Muscle layer of duodenum (tissue), 2 donors: ENCODE measurements around the gene MBOAT2.

Experiments
- H3K27ac ChIP-seq: one replicate; pipeline ENCODE4 v1.7.0; 2013; ENCODE audit warnings: mild to moderate bottlenecking, low read length
- H3K27me3 ChIP-seq: one replicate; pipeline ENCODE4 v1.7.0; 2013; ENCODE audit warnings: low read depth, mild to moderate bottlenecking, control low read depth, low read length
- H3K36me3 ChIP-seq, 2 donors: one replicate each; pipeline ENCODE4 v1.7.0; 2013; ENCODE audit warnings: low read length in 2 of 2, control low read depth in 1 of 2, mild to moderate bottlenecking in 1 of 2; ENCODE audit not compliant: insufficient read depth in 2 of 2, control insufficient read depth in 1 of 2
- H3K4me1 ChIP-seq, 2 donors: one replicate each; pipeline ENCODE4 v1.7.0; 2013; ENCODE audit warnings: low read length in 2 of 2, mild to moderate bottlenecking in 2 of 2, control low read depth in 1 of 2, moderate library complexity in 1 of 2; ENCODE audit not compliant: insufficient read depth in 2 of 2, control insufficient read depth in 1 of 2
- H3K4me3 ChIP-seq, 2 donors: one replicate each; pipeline ENCODE4 v1.7.0; 2013; ENCODE audit warnings: low read length in 2 of 2, low read depth in 1 of 2, mild to moderate bottlenecking in 1 of 2
- H3K9me3 ChIP-seq, 2 donors: one replicate each; pipeline ENCODE4 v1.7.0; 2013; ENCODE audit warnings: low read length in 2 of 2, control low read depth in 1 of 2, mild to moderate bottlenecking in 1 of 2; ENCODE audit not compliant: control insufficient read depth in 1 of 2
- donor health status: healthy.

Gene MBOAT2

DNA sequence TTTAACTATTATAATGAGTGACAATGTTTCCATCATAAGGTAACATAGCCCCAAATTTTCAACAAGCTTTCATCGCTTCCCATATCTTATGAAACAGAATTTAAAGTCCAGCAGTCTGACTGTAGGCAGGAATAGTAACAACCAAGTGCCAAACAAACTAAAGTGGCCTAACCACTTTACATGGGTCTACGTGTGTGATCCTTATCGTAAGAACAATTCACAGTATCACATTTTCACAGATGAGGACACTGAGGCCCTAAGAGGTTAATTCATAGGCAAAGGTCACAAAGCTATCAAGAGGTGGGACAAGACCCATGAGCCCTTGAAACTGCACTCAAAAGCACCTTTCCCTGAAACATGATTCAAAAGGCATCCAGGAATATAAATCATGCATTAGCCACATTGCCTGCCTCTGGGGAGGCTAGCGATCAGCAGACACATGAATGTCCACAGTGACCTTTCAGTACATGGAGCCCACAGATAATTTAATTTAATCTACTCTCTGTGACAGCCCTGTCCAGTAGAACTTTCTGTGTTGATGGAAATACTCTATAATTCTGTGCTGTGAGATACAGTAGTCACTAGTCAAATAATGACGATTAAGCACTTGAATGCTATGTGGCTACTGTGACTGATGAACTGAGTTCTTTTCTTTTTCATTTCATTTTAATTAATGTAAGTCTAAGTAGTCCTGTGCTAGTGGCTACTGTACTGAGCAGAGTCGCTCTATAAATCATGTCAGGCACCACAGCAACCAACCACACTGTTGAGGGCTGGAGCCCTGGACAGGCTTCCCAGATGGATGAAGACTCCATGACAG lies 196.4 kb downstream of the MBOAT2 start:
- Histone ChIP-seq H3K27me3 (no peaks in the 10 kb centered on the region), H3K4me3 (no peak overlapping the region), H3K9me3 (no peaks in the 10 kb centered on the region), H3K36me3 (peaks cover 48 to 61% of the 10 kb centered on the region in 2 donors), H3K4me1 (no peaks in the 10 kb centered on the region), H3K27ac (no peak overlapping the region)

GRCh38 chr2:8805278-8806210 lies 197.9 kb downstream of the MBOAT2 start:
- Histone ChIP-seq H3K9me3 (no peaks in the 10 kb centered on the region), H3K4me3 (no peak overlapping the region), H3K27me3 (no peaks in the 10 kb centered on the region), H3K36me3 (peaks cover 42 to 60% of the 10 kb centered on the region in 2 donors), H3K27ac (no peak overlapping the region), H3K4me1 (no peaks in the 10 kb centered on the region)

DNA sequence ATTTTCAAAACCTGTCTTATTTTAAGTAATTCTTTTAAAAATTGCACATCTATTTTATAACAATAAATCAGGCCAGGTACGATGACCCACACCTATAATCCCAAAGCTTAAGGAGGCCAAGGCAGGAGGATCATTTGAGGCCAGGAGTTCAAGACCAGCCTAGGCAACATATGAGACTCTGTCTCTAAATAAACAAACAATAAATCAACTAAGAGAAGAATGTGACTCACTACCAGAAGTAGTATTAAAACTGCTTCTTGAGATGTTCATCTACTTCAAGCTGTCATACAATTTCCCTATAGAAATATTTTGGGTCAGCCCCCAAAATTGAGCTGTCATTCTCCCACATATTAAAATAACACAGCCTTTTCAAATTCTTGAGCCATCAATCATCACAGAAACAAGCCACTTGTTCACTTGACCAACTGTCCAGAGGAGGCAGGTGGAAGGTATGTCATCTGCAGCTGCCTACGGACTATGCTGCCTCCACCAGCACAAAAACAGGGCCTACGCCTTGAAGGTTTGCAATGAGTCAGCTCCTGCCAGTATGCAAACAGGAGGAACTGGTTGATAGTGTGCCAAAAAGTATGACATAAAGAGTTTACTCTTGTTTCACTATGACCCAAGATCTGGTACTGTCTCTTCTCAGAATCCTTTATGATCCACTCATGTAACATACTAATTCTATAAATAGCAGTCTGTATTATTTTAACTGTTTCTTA lies 199.7 kb downstream of the MBOAT2 start:
- H3K27ac ChIP-seq: no peak overlapping the region
- no peaks in the 10 kb centered on the region for H3K9me3 ChIP-seq
- no peaks in the 10 kb centered on the region for H3K4me1 ChIP-seq
- H3K36me3 ChIP-seq: peaks cover 36 to 63% of the 10 kb centered on the region in 2 donors
- H3K27me3 ChIP-seq: no peaks in the 10 kb centered on the region
- H3K4me3 ChIP-seq: no peak overlapping the region

DNA sequence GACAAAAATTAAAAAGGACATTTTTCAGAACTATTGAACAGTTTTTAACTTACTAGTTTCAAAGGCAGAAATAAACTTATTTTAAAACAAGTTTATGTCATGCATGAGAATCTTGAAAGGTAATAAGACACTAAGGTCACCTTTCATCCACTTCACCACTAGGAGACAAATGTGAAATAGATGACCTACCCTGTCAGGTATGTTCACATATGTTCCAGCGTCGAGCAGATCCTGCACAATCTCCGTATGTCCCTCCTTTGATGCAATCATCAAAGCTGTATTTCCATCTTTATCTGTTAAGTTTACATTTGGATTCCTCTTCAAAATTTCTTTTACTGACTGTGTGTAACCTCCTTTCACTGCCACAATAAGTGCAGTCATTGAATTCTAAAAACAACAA lies 200.7 kb downstream of the MBOAT2 start:
- peaks cover 46 to 72% of the 10 kb centered on the region in 2 donors for H3K36me3 ChIP-seq

More for the DNA sequence above, 200.7 kb downstream of the MBOAT2 start:
- Histone ChIP-seq H3K4me1 (no peaks in the 10 kb centered on the region), H3K4me3 (no peak overlapping the region), H3K27me3 (no peaks in the 10 kb centered on the region), H3K27ac (no peak overlapping the region), H3K9me3 (no peaks in the 10 kb centered on the region)
